ENCODE data around the gene MRAP. TPM values are rescaled to one million over a fixed set of nuclear protein-coding genes. Genes with fewer than 3 reads are reported as not detected.

Gene MRAP
- polyA plus RNA-seq, 4 donors: 0.35 TPM; not detected in 3

- no peak for DNase-seq (ENCODE audit: low read depth in 4 of 4, low spot score in 3 of 4)
Measured at GRCh38 chr21:32320726-32321125, 22.1 kb downstream of the MRAP start.

GRCh38 chr21:32321480-32321879, 22.8 kb downstream of the MRAP start:
- no peak for DNase-seq (ENCODE audit: low read depth in 4 of 4, low spot score in 3 of 4)

- DNase-seq (ENCODE audit: low read depth in 4 of 4, low spot score in 3 of 4): no peak
Measured at GRCh38 chr21:32322103-32322502, 23.4 kb downstream of the MRAP start.

- no peak for DNase-seq (ENCODE audit: low read depth in 4 of 4, low spot score in 3 of 4)
Measured at GRCh38 chr21:32322676-32323075, 24.0 kb downstream of the MRAP start.

GRCh38 chr21:32325706-32326105, 27.1 kb downstream of the MRAP start:
- no peak for DNase-seq (ENCODE audit: low read depth in 4 of 4, low spot score in 3 of 4)

- peak in 1 of 4 donors; percentile 27 for DNase-seq (ENCODE audit: low read depth in 4 of 4, low spot score in 3 of 4)
Measured at GRCh38 chr21:32328595-32328994, 29.9 kb downstream of the MRAP start.

GRCh38 chr21:32329331-32329730, 30.7 kb downstream of the MRAP start:
- peak in 3 of 4 donors; percentile 45 to 50 (median 46) for DNase-seq (ENCODE audit: low read depth in 4 of 4, low spot score in 3 of 4)

GRCh38 chr21:32329776-32330175, 31.1 kb downstream of the MRAP start:
- no peak for DNase-seq (ENCODE audit: low read depth in 4 of 4, low spot score in 3 of 4)

GRCh38 chr21:32330784-32331311, 32.2 kb downstream of the MRAP start:
- no peak for DNase-seq (ENCODE audit: low read depth in 4 of 4, low spot score in 3 of 4)

- no peak for DNase-seq (ENCODE audit: low read depth in 4 of 4, low spot score in 3 of 4)
Measured at GRCh38 chr21:32331444-32332305, 33.0 kb downstream of the MRAP start.

- no peak for DNase-seq (ENCODE audit: low read depth in 4 of 4, low spot score in 3 of 4)
Measured at GRCh38 chr21:32332463-32332951, 33.9 kb downstream of the MRAP start.

GRCh38 chr21:32333953-32334673, 35.5 kb downstream of the MRAP start:
- DNase-seq (ENCODE audit: low read depth in 4 of 4, low spot score in 3 of 4): no peak

- DNase-seq (ENCODE audit: low read depth in 4 of 4, low spot score in 3 of 4): no peak
Measured at GRCh38 chr21:32334980-32335531, 36.4 kb downstream of the MRAP start.

GRCh38 chr21:32335601-32336575, 37.2 kb downstream of the MRAP start:
- peak in 1 of 4 donors; percentile 3 for DNase-seq (ENCODE audit: low read depth in 4 of 4, low spot score in 3 of 4)

- no peak for DNase-seq (ENCODE audit: low read depth in 4 of 4, low spot score in 3 of 4)
Measured at GRCh38 chr21:32336711-32337110, 38.1 kb downstream of the MRAP start.

GRCh38 chr21:32337206-32337605, 38.6 kb downstream of the MRAP start:
- DNase-seq (ENCODE audit: low read depth in 4 of 4, low spot score in 3 of 4): no peak

GRCh38 chr21:32338209-32338921, 39.7 kb downstream of the MRAP start:
- DNase-seq (ENCODE audit: low read depth in 4 of 4, low spot score in 3 of 4): no peak

- no peak for DNase-seq (ENCODE audit: low read depth in 4 of 4, low spot score in 3 of 4)
Measured at GRCh38 chr21:32340863-32341848, 42.5 kb downstream of the MRAP start.
